ENCODE measurements around the gene INPP5B.
"Not testable (repeated sequence)": the region's sequence is repeated elsewhere in the genome, so short reads cannot be mapped to it uniquely, and the experiment has no call there.

INPP5B gene

DNA sequence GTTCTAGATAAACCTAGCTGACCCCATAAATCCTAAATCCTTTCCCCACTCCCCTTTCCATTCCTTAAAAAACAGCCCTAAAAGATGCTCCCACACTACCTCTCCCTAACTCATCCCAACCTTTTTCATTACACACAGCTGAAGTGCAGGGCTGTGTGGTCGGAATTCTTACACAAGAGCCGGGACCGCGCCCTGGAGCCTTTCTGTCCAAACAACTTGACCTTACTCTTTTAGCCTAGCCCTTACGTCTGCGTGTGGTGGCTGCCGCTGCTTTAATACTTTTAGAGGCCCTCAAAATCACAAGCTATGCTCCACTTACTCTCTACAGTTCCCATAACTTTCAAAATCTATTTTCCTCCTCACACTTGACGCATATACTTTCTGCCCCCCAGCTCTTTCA is 36.0 kb downstream of the INPP5B start:
- not testable (repeated sequence) for DNase-seq

GRCh38 chr1:37908531-37908930 is 38.3 kb downstream of the INPP5B start:
- DNase-seq: not testable (repeated sequence)

GRCh38 chr1:37907416-37908125 is 39.3 kb downstream of the INPP5B start:
- DNase-seq: not testable (repeated sequence)

DNA sequence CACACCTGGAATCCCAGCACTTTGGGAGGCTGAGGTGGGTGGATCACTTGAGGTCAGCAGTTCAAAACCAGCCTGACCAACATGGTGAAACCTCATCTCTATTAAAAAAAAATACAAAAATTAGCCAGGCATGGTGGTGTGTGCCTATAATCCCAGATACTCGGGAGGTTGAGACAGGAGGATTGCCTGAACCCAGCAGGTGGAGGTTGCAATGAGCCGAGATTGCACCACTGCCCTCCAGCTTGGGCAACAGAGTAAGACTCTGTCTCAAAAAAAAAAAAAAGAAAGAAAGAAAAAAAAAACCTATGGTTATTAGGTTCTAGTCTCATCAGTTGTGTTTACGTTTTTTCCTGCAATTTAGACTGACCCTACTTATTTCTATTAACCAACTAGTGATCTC is 40.3 kb downstream of the INPP5B start:
- DNase-seq: not testable (repeated sequence)

GRCh38 chr1:37905727-37906126 is 41.1 kb downstream of the INPP5B start:
- no peak for DNase-seq

GRCh38 chr1:37903921-37904320 is 42.9 kb downstream of the INPP5B start:
- DNase-seq: not testable (repeated sequence)

GRCh38 chr1:37902983-37903382 is 43.9 kb downstream of the INPP5B start:
- DNase-seq: no peak

DNA sequence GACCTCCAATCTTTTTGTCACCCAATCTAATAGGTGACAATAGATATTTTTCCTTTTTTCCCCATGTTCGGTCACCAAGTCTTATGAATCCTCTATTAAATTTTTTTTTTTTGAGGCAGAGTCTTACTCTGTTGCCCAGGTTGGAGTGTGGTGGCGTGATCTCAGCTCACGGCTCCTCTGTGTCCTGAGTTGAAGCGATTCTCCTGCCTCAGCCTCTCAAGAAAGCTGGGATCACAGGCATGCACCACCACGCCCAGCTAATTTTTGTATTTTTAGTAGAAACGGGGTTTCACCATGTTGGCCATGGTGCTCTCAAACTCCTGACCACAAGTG is 45.0 kb downstream of the INPP5B start:
- DNase-seq: no peak

DNA sequence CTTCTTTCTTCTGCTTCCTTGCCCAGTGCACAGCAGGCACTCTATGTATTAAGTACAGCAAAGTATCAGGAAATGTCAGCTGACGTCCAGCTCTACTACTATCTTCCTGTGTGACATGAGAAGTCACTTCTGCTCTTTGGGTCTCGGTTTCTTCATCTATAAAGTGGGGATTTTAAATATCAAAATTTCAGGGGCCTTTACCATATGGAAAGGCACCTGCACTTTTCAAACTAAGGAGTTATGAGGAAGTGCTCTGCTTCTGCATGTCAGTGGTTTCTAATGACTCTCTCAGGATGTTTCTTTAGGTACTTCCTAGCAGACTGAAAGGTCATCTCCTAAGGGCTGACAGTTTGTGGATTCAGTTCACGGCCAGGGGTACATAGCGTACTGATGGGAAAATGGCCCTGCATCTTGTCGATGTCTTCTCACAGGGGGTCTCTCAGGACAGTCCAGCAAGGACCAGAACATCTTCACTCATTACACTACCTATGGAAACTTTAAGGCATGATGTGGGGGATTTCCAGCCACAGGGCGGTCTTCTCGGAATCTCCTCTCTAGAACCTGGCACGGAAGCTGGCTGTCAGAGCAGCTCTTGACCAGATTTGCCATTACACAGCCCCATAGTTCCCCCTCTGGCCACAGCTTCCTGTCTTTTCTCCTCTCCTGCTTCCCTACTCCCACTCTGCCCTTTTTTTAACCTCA is 45.5 kb downstream of the INPP5B start:
- no peak for DNase-seq

DNA sequence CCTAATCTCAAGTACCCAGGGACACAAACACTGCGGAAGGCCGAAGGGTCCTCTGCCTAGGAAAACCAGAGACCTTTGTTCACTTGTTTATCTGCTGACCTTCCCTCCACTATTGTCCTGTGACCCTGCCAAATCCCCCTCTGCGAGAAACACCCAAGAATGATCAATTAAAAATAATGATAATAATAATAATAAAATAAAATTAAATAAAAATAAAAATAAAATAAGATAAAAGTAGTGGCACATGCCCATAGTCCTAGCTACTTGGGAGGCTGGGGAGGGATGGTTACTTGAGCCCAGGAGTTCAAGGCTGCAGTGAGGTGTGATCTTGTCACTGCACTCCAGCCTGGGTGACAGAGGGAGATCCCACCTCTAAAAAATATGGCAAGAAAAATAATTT is 49.3 kb downstream of the INPP5B start:
- not testable (repeated sequence) for DNase-seq

DNA sequence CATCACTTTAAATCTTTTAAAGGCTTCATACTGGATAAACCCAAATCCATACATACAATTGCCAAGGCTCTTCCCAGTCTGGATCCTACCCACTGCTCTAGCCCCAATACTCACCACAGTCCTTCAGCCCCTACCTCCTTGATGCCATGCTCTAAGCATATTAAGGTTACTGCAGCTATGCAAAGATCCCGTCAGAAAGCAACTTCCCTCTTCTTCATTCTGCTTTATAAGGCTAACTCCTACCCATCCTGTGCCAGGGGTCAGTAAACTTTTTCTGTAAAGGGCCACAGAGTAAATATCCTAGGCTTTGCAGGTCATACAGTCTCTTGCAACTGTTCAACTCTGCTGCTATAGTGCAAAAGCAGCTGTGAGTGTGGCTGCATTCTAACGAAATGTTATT is 53.2 kb downstream of the INPP5B start:
- no peak for DNase-seq

DNA sequence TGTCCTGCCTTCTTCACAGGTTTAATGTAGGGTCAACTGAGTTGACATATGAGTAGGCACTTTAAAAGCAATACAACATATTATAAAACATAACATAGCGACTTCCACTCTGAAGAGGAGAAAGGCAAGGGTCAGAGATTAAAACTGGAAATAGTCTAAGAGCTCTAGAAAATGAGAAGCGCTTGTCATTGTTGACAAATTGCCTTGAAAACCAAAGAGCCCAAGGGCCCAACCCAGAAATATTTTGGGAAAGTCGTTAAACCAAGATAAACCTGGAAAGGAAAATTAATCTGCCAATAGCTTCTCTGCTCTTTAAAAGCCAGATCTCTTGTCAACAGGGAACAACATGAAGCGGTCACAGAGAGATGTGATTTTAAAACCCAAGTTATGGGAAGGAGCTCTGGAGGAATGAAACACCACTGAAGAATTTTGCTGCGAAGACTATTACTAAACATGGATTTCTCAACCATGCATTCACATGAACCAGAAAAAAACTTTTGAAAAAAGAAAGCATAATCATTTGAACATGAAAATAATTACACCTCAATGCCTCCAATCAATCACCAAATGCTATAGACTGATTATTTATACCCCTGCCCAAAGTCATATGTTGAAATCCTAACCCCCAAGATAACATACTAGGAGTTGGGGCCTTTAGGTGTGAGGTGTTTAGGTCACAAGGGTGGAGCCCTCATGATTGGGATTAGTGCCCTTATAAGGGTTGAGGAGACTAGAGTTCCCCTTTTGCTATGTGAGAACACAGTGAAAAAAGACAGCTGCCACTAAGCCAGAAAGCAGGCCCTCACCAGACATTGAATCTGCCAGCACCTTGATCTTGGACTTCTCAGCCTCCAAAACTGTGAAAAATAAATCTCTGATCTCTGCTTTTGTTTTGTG is 54.5 kb downstream of the INPP5B start:
- DNase-seq: no peak

- peak; percentile 29 for DNase-seq
Observed at GRCh38 chr1:37890378-37891014, 56.4 kb downstream of the INPP5B start.

DNA sequence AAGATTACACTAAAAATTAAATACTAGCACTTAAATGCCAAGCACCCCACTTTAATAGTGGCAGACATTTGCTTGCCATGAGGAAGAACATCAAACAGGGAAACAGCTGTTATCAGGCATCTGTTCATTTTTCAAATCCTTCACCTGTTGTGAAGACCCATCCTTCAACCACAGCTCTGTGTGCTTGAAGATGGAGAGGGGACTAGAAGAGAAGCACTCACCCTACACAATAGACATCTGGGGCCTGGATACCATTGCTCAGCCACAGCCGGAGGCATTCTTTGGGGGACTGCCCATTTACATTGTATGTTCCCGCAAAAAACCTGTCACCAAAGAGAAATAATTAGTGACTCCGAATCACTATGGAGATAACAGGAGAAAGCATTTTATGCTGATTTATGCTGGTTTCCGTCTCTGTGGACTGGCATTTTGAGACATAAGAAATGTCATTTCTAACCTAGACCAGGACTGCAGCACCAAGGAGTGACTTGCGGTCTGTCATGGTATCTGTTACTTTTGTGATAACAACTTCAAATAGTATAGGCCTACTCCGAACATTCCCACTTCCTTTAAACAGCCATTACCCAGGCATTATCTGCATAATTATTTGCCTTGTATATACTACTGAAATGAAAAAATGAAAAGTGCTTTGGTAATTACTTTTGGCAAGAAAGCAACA is 58.7 kb downstream of the INPP5B start:
- no peak for DNase-seq

GRCh38 chr1:37884145-37884544 is 62.7 kb downstream of the INPP5B start:
- no peak for DNase-seq

GRCh38 chr1:37883671-37884070 is 63.2 kb downstream of the INPP5B start:
- DNase-seq: no peak

GRCh38 chr1:37879865-37880264 is 67.0 kb downstream of the INPP5B start:
- no peak for DNase-seq

DNA sequence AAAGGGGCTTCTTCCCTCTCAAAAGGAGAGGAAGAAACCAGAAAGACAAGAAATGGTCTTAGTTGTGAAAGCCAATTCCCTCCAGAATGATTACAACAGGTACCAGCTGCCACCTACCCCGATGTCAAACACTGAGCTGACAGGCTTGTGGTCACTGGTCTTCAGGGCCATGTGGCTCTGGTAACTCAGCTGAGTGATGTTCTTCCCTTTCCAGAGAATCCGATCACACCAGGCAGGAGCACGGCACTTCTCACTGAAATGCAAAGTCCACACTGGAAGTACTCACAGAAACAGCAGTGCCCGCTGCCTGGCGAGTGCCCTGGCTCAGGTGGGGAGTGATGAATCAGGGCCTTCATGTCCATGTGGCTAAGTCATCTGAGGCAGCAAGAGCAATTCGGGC is 68.8 kb downstream of the INPP5B start:
- DNase-seq: no peak

DNA sequence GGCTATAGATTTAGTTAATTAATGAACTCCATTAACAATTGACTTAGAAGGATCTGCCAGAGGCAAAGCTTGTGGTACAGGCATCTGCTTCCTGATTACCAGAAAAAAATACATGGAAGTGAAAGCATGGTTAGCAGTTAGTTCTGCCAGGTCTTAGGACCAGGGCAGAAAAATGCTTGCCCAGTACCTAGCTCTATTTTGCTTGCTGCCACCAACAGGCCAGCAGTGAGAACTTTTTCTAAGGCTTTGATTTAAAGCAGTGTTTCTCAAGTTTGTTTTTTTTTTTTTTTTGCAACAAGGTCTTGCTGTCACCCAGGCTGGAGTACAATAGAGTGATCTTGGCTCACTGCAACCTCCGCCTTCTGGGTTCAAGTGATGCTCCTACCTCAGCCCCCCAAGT is 71.0 kb downstream of the INPP5B start:
- DNase-seq: no peak

DNA sequence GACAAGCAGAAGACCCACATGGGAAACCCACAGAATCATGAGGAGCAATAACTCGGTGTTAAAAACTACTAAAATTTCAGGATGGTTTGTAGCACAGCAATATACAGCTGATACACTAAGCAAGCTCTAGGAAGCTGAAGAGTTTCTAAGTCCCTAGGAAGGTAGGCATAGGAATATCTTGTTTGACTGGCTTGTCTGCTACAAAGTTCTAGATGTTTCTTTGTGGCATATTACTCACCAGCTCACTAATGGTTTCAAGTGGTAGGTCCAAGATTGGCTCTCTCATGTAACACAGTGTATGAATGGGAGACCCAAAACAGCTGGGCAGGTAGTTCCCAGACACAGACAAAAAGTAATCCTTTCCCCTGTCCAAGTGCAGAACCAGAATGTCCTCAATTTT is 74.2 kb downstream of the INPP5B start:
- DNase-seq: no peak

- DNase-seq: no peak
Observed at GRCh38 chr1:37868466-37868865, 78.4 kb downstream of the INPP5B start.

DNA sequence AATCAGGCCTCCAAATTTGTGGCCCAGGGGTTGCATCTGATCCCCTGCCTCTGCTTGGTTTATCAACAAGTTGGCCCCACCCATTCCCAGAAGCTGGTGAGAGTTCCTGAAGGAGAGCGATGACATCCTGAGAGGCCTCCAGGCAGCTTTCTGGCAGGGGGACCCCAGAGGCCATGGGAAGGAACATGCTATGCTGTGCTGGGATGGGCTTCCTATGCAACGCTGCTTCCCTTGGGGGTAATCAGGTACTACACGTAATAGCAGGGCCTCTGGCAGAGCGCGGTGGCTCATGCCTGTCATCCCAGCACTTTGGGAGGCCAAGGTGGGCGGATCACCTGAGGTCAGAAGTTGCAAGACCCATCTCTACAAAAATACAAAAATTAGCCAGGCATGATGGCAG is 79.1 kb downstream of the INPP5B start:
- no peak for DNase-seq

GRCh38 chr1:37866491-37866890 is 80.4 kb downstream of the INPP5B start:
- DNase-seq: no peak

Measured in NCI-H1105 treated with DMSO at 0.1 percent for 48 hours (cell line).